ENCODE results near the gene NTRK3.

DNA sequence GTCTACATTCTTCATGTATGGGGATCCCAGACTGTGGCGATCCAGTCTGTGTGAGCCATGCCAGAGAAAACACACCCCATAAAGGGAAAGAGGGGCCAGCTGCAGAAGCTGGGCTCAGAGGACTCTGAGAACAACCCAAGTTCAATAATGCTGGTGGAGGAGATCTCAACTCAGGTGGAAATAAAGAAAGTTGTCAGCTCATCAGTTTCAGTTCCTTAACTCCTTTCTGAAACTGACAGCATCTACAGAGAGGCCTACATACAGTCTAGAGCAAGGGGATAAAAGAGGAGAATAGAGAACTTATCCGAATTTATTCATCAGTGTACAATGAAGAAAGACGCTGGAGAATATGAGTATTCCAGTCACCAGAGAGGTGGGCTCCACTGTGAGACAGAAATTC, 77.0 kb downstream of the NTRK3 start:
- no peak for TF ChIP-seq EZH2 (IDR thresholded peaks at IDR 0.05; ENCODE audit: insufficient read depth, poor library complexity, severe bottlenecking)
- no peak for TF ChIP-seq EZH2phosphoT487 (IDR thresholded peaks at IDR 0.05; ENCODE audit: insufficient read depth, low read depth)
